Measurements from ENCODE around the gene IL36A. TPM values are rescaled to one million over a fixed set of nuclear protein-coding genes. Genes with fewer than 3 reads are reported as not detected.

Gene IL36A
- total and polyA plus RNA-seq, 2 donors (not counting 3 experiments of a cell fraction or from before 2014, with no cell fraction given), result not detected

DNA sequence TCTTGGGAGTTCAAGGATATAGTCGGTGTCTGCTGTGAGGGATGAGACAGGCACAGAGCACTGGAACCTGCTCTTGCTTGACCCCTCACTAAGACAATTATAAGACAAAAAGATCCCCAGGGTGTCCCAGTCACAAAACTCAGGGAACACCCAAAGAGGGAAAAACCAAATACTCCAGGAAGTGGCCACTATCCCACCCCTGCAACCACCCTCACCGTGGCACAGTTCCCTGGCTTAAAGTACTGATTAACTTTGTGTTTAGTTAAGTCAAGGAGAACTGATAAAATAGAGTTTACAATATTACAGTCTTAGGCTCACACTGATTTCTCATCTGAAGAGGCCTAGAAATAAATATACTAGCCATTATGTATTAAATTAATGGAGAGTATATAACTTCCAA, 33.9 kb downstream of the IL36A start:
- no peak overlapping the region for H3K4me2 ChIP-seq (ENCODE audit: insufficient read depth, low read length)
- DNase-seq (ENCODE audit: low read depth, low spot score) (no peak), FAIRE-seq (no peak)
- H2AFZ ChIP-seq (ENCODE audit: low read depth, low read length), result no peak overlapping the region
- POLR2A ChIA-PET, result no interaction called here
- dilution Hi-C loops (cut with MboI; ENCODE audit: extremely low pct_ligation_motif_present, low sequenced_read_pairs) (no loop called here), intact Hi-C loops (cut with micrococcal nuclease) (no loop called here)
- no peak overlapping the region for H3K4me3 ChIP-seq (replicated peaks in 1 of 3; ENCODE audit: insufficient read depth in 1 of 3, low read depth in 1 of 3, low read length in 3 of 3)
- no peak overlapping the region for H3K27ac ChIP-seq (ENCODE audit: insufficient read depth, low read depth, low read length)
- CTCF ChIA-PET, result no interaction called here
- H3K36me3 ChIP-seq (ENCODE audit: control insufficient read depth in 2 of 2, extremely low read depth in 1 of 2, insufficient read depth in 2 of 2, low read length in 2 of 2), result no peaks in the 10 kb centered on the region
- peaks cover 0 to 3% of the 10 kb centered on the region in 2 experiments for H3K27me3 ChIP-seq (ENCODE audit: control insufficient read depth in 2 of 2, insufficient read depth in 2 of 2, low read length in 2 of 2)
- H3K9me3 ChIP-seq (replicated peaks; ENCODE audit: control insufficient read depth, insufficient read depth, low read length), result no peaks in the 10 kb centered on the region
- H3K9ac ChIP-seq (replicated peaks; ENCODE audit: extremely low read depth, insufficient read depth, low read length), result no peak overlapping the region
- no peaks in the 10 kb centered on the region for H4K20me1 ChIP-seq (replicated peaks; ENCODE audit: control insufficient read depth, extremely low read depth, insufficient read depth, low read length)
- TF ChIP-seq, protein P1, sequence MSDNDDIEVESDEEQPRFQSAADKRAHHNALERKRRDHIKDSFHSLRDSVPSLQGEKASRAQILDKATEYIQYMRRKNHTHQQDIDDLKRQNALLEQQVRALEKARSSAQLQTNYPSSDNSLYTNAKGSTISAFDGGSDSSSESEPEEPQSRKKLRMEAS (IDR thresholded peaks at IDR 0.05; ENCODE audit: insufficient read depth, insufficient read length), result no peak
- TF ChIP-seq EZH2 (IDR thresholded peaks at IDR 0.05; ENCODE audit: borderline replicate concordance, low read depth, low read length, severe bottlenecking), result no peak
- no peak for TF ChIP-seq GATA2 (IDR thresholded peaks at IDR 0.05; ENCODE audit: insufficient read depth, insufficient read length, low read depth, low read length)
- no peak for TF ChIP-seq JUN (IDR thresholded peaks at IDR 0.05; ENCODE audit: borderline replicate concordance, insufficient read depth, insufficient read length, low read depth)
- TF ChIP-seq, protein P2, sequence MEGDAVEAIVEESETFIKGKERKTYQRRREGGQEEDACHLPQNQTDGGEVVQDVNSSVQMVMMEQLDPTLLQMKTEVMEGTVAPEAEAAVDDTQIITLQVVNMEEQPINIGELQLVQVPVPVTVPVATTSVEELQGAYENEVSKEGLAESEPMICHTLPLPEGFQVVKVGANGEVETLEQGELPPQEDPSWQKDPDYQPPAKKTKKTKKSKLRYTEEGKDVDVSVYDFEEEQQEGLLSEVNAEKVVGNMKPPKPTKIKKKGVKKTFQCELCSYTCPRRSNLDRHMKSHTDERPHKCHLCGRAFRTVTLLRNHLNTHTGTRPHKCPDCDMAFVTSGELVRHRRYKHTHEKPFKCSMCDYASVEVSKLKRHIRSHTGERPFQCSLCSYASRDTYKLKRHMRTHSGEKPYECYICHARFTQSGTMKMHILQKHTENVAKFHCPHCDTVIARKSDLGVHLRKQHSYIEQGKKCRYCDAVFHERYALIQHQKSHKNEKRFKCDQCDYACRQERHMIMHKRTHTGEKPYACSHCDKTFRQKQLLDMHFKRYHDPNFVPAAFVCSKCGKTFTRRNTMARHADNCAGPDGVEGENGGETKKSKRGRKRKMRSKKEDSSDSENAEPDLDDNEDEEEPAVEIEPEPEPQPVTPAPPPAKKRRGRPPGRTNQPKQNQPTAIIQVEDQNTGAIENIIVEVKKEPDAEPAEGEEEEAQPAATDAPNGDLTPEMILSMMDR (IDR thresholded peaks at IDR 0.05; ENCODE audit: extremely low read depth in 1 of 2, insufficient read depth in 1 of 2, low read depth in 1 of 2, low read length in 2 of 2), result no peak
- no peak for TF ChIP-seq MYC (IDR thresholded peaks at IDR 0.05; ENCODE audit: low read depth, low read length)
- no peak for TF ChIP-seq FOS (IDR thresholded peaks at IDR 0.05; ENCODE audit: borderline replicate concordance, insufficient read depth, low read length)
- no peak for TF ChIP-seq POLR2AphosphoS5 (IDR thresholded peaks at IDR 0.05; ENCODE audit: insufficient read depth, low read depth, low read length)
- no peak for TF ChIP-seq POLR2A (IDR thresholded peaks at IDR 0.05; ENCODE audit: low read depth, low read length)
- no TSS peak for BruUV-seq (replicated peaks)
- no peaks in the 10 kb centered on the region for H3K9me1 ChIP-seq (replicated peaks; ENCODE audit: control insufficient read depth, extremely low read depth, insufficient read depth, low read length)
- H3K79me2 ChIP-seq (ENCODE audit: control insufficient read depth, insufficient read depth, low read length), result no peaks in the 10 kb centered on the region
- no peaks in the 10 kb centered on the region for H3K4me1 ChIP-seq (ENCODE audit: control insufficient read depth, extremely low read depth, insufficient read depth, low read length)

Measured in endothelial cell of umbilical vein (primary cell).